ENCODE data around the gene ELF4.
"Not testable (repeated sequence)": the region's sequence is repeated elsewhere in the genome, so short reads cannot be mapped to it uniquely, and the experiment has no call there.

The ELF4 gene

GRCh38 chrX:130110379-130111219 is at the start of gene ELF4:
TSS of gene ELF4 (minus strand) at chrX:130110497. CDS start at chrX:130081330, 29,167 bp downstream.
- peak; percentile 41 for DNase-seq (ENCODE audit: low read depth)

- no peak for DNase-seq (ENCODE audit: low read depth)
Measured at GRCh38 chrX:130159776-130160175, 49.5 kb upstream of the ELF4 start.

GRCh38 chrX:130158311-130158710 is 48.0 kb upstream of the ELF4 start:
- DNase-seq (ENCODE audit: low read depth) = no peak

- no peak for DNase-seq (ENCODE audit: low read depth)
Measured at GRCh38 chrX:130155564-130155963, 45.3 kb upstream of the ELF4 start.

GRCh38 chrX:130147631-130148030 is 37.3 kb upstream of the ELF4 start:
- no peak for DNase-seq (ENCODE audit: low read depth)

- DNase-seq (ENCODE audit: low read depth) = no peak
Measured at GRCh38 chrX:130145123-130145522, 34.8 kb upstream of the ELF4 start.

GRCh38 chrX:130144509-130144908 is 34.2 kb upstream of the ELF4 start:
- no peak for DNase-seq (ENCODE audit: low read depth)

- no peak for DNase-seq (ENCODE audit: low read depth)
Measured at GRCh38 chrX:130139474-130140201, 29.3 kb upstream of the ELF4 start.

- DNase-seq (ENCODE audit: low read depth) = no peak
Measured at GRCh38 chrX:130136961-130137360, 26.7 kb upstream of the ELF4 start.

GRCh38 chrX:130136496-130136895 is 26.2 kb upstream of the ELF4 start:
- DNase-seq (ENCODE audit: low read depth) = no peak

- DNase-seq (ENCODE audit: low read depth) = no peak
Measured at GRCh38 chrX:130130990-130131389, 20.7 kb upstream of the ELF4 start.

GRCh38 chrX:130125091-130125874 is 15.0 kb upstream of the ELF4 start:
- no peak for DNase-seq (ENCODE audit: low read depth)

- no peak for DNase-seq (ENCODE audit: low read depth)
Measured at GRCh38 chrX:130124577-130124976, 14.3 kb upstream of the ELF4 start.

- no peak for DNase-seq (ENCODE audit: low read depth)
Measured at GRCh38 chrX:130121505-130121800, 11.2 kb upstream of the ELF4 start.

- peak; percentile 51 for DNase-seq (ENCODE audit: low read depth)
Measured at GRCh38 chrX:130120746-130121504, 10.6 kb upstream of the ELF4 start.

- DNase-seq (ENCODE audit: low read depth) = no peak
Measured at GRCh38 chrX:130120321-130120731, 10.0 kb upstream of the ELF4 start.

GRCh38 chrX:130119312-130119898 is 9.1 kb upstream of the ELF4 start:
- no peak for DNase-seq (ENCODE audit: low read depth)

GRCh38 chrX:130118441-130119311 is 8.4 kb upstream of the ELF4 start:
- DNase-seq (ENCODE audit: low read depth) = no peak

- no peak for DNase-seq (ENCODE audit: low read depth)
Measured at GRCh38 chrX:130117166-130117565, 6.9 kb upstream of the ELF4 start.

GRCh38 chrX:130115119-130115885 is 5.0 kb upstream of the ELF4 start:
- not testable (repeated sequence) for DNase-seq (ENCODE audit: low read depth)
